ENCODE measurements around the gene PCAT6. TPM values are rescaled to one million over a fixed set of nuclear protein-coding genes. Genes with fewer than 3 reads are reported as not detected.

The PCAT6 gene
- total and polyA plus RNA-seq, 7 experiments from 2014 or later = 0.70 to 1.5 (median 0.94) TPM; not detected in 3

DNA sequence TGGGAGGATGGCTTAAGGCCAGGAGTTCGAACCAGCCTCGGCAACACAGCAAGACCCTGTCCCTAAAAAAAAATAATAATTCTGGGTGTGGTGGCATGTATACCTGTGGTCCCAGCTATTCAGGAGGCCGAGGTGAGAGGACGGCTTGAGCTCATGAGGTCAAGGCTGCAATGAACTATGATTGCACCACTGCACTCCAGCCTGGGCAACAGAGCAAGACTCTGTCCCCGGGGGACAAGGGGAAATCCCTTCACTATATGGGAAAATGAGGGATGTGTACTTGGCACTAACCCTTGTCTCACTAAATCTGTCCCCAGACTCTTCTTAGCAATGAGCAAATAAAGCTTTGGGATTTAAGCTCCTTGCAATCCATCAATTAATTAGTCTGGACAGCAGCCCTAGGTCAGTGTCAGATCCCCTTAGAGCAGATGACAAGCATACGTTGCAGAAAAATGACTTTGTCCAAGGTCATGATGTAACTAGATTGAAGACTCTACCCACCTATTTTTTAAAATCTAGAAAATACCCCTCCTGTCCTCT lies 11.9 kb upstream of the PCAT6 start:
- Mint-ChIP-seq H3K27me3 (no peaks in the 10 kb centered on the region), H3K9me3 (no peaks in the 10 kb centered on the region), H3K4me1 (peaks cover 18 to 66% (median 49%) of the 10 kb centered on the region in 7 donors), H3K36me3 (peaks cover 0 to 16% (median 6%) of the 10 kb centered on the region in 5 donors), H3K27ac (no peak overlapping the region), H3K4me3 (no peak overlapping the region)
- Histone ChIP-seq H3K27ac (ENCODE audit: low read depth, low read length) (no peak overlapping the region), H3K4me1 (ENCODE audit: control insufficient read depth in 2 of 2, insufficient read depth in 2 of 2, low read length in 2 of 2) (peaks cover 0 to 6% of the 10 kb centered on the region in 2 donors), H3K9me3 (ENCODE audit: control insufficient read depth in 2 of 3, low read length in 3 of 3) (no peaks in the 10 kb centered on the region), H3K36me3 (ENCODE audit: control insufficient read depth in 2 of 3, insufficient read depth in 3 of 3, low read length in 3 of 3) (no peaks in the 10 kb centered on the region), H3K4me3 (ENCODE audit: low read length) (no peak overlapping the region), H3K27me3 (ENCODE audit: control insufficient read depth in 2 of 2, insufficient read depth in 2 of 2, low read length in 2 of 2) (no peaks in the 10 kb centered on the region)
- intact Hi-C loops (cut with micrococcal nuclease) = loop anchor here in 1 of 2 donors (5.0 kb wide), 1 partner anchor 52 kb away; no protein-coding TSS in a partner anchor
- ChIA-PET CTCF (no interaction called here), POLR2A (no interaction called here)
- DNase-seq (no peak), ATAC-seq (no peak)

DNA sequence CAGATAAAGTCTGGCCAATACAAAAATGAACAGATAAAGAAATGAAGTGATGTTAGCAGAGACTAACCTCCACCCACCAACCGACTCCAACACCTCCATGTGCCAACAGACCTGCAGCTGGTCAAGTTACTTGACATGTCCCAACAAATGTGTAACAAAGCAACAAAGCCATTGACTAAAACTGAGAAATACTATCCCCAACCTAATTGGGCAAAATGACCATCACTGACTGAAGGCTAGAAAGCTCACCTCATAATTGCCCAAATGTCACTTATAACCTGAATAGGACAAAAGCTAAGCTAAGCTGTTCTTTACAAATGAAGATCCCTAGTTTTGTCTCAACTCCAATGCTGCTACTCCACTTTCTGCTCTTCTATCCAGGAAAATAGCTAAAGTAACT lies 10.0 kb upstream of the PCAT6 start:
- H3K9me3 ChIP-seq (ENCODE audit: control insufficient read depth in 2 of 3, low read length in 3 of 3) = no peaks in the 10 kb centered on the region
- intact Hi-C loops (cut with micrococcal nuclease) = loop anchor here in 1 of 2 donors (5.0 to 10.0 kb wide), 2 partner anchors 37 to 524 kb away; no protein-coding TSS in a partner anchor
- no peaks in the 10 kb centered on the region for H3K27me3 Mint-ChIP-seq
- no peaks in the 10 kb centered on the region for H3K36me3 ChIP-seq (ENCODE audit: control insufficient read depth in 2 of 3, insufficient read depth in 3 of 3, low read length in 3 of 3)
- H3K27ac ChIP-seq (ENCODE audit: low read depth, low read length) = no peak overlapping the region
- POLR2A ChIA-PET = no interaction called here
- no peak for DNase-seq
- no peak overlapping the region for H3K27ac Mint-ChIP-seq
- peaks cover 0 to 16% (median 6%) of the 10 kb centered on the region in 5 donors for H3K36me3 Mint-ChIP-seq
- CTCF ChIA-PET = interaction anchor here (0.6 to 0.7 kb wide), 2 partner anchors 21 to 28 kb away, joined by 3 read pairs; no protein-coding TSS in a partner anchor
- H3K4me3 ChIP-seq (ENCODE audit: low read length) = no peak overlapping the region
- H3K9me3 Mint-ChIP-seq = no peaks in the 10 kb centered on the region
- no peak overlapping the region for H3K4me3 Mint-ChIP-seq
- peaks cover 16 to 72% (median 55%) of the 10 kb centered on the region in 7 donors for H3K4me1 Mint-ChIP-seq
- no peaks in the 10 kb centered on the region for H3K27me3 ChIP-seq (ENCODE audit: control insufficient read depth in 2 of 2, insufficient read depth in 2 of 2, low read length in 2 of 2)
- H3K4me1 ChIP-seq (ENCODE audit: control insufficient read depth in 2 of 2, insufficient read depth in 2 of 2, low read length in 2 of 2) = peaks cover 0 to 6% of the 10 kb centered on the region in 2 donors
- no peak for ATAC-seq

DNA sequence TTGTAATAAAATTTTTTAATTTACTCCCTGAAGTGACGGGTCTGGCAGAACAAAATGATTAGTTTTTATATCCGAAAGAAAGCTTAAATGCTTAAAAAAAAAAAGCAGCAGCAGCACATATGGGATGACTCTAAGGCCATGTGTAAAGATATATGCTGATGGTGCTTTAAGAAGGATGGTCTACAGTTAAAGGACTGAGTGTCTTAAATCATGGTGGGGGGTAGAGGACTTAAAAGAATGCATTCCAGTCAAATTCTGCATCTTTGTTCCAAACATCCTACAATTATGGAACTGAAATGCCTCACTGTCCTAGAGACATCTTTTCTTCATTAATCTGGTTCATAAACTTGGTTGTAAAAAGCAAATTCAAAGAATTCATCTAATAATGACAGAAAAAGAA lies 9.6 kb upstream of the PCAT6 start:
- no peak for DNase-seq
- Histone ChIP-seq H3K36me3 (ENCODE audit: control insufficient read depth in 2 of 3, insufficient read depth in 3 of 3, low read length in 3 of 3) (no peaks in the 10 kb centered on the region), H3K9me3 (ENCODE audit: control insufficient read depth in 2 of 3, low read length in 3 of 3) (no peaks in the 10 kb centered on the region), H3K27ac (ENCODE audit: low read depth, low read length) (no peak overlapping the region), H3K4me3 (ENCODE audit: low read length) (no peak overlapping the region), H3K27me3 (ENCODE audit: control insufficient read depth in 2 of 2, insufficient read depth in 2 of 2, low read length in 2 of 2) (no peaks in the 10 kb centered on the region), H3K4me1 (ENCODE audit: control insufficient read depth in 2 of 2, insufficient read depth in 2 of 2, low read length in 2 of 2) (peaks cover 3 to 10% of the 10 kb centered on the region in 2 donors)
- ChIA-PET POLR2A (no interaction called here), CTCF (interaction anchor here (0.6 to 0.7 kb wide), 2 partner anchors 21 to 29 kb away, joined by 3 read pairs; no protein-coding TSS in a partner anchor)
- no peak for ATAC-seq
- no peak overlapping the region for H3K4me3 Mint-ChIP-seq
- H3K4me1 Mint-ChIP-seq = peaks cover 17 to 72% (median 56%) of the 10 kb centered on the region in 7 donors
- peaks cover 0 to 17% (median 6%) of the 10 kb centered on the region in 5 donors for H3K36me3 Mint-ChIP-seq
- no peaks in the 10 kb centered on the region for H3K27me3 Mint-ChIP-seq
- H3K9me3 Mint-ChIP-seq = no peaks in the 10 kb centered on the region
- H3K27ac Mint-ChIP-seq = no peak overlapping the region
- intact Hi-C loops (cut with micrococcal nuclease) = loop anchor here in 1 of 2 donors (5.0 to 10.0 kb wide), 2 partner anchors 36 to 524 kb away; no protein-coding TSS in a partner anchor

DNA sequence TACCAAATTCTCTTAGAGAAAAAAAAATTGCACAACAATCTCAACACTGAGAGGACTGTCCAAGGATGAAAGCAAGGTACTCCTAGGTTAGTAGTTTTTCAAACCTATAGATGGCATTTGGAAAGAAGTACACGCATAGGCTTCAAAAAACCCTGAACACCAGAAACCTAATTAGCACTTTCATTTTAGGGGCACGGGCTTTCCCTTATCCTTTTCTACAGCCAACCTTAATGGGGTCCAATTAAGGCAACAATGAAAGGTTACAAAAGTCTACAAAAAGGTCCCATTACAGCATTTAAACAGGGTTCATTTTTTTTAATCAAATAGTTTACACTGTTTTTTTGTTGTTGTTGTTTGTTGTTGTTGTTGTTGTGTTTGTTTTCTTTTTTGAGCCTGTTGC lies 8.7 kb upstream of the PCAT6 start:
- Mint-ChIP-seq H3K9me3 (no peaks in the 10 kb centered on the region), H3K4me1 (peaks cover 19 to 69% (median 53%) of the 10 kb centered on the region in 7 donors), H3K27me3 (no peaks in the 10 kb centered on the region), H3K27ac (no peak overlapping the region), H3K36me3 (peaks cover 0 to 21% (median 6%) of the 10 kb centered on the region in 5 donors), H3K4me3 (no peak overlapping the region)
- DNase-seq = no peak
- Histone ChIP-seq H3K27ac (ENCODE audit: low read depth, low read length) (no peak overlapping the region), H3K27me3 (ENCODE audit: control insufficient read depth in 2 of 2, insufficient read depth in 2 of 2, low read length in 2 of 2) (no peaks in the 10 kb centered on the region), H3K9me3 (ENCODE audit: control insufficient read depth in 2 of 3, low read length in 3 of 3) (no peaks in the 10 kb centered on the region), H3K4me3 (ENCODE audit: low read length) (no peak overlapping the region), H3K4me1 (ENCODE audit: control insufficient read depth in 2 of 2, insufficient read depth in 2 of 2, low read length in 2 of 2) (peaks cover 9 to 16% of the 10 kb centered on the region in 2 donors), H3K36me3 (ENCODE audit: control insufficient read depth in 2 of 3, insufficient read depth in 3 of 3, low read length in 3 of 3) (no peaks in the 10 kb centered on the region)
- intact Hi-C loops (cut with micrococcal nuclease) = loop anchor here in 1 of 2 donors (5.0 to 10.0 kb wide), 2 partner anchors 35 to 523 kb away; no protein-coding TSS in a partner anchor
- no peak for ATAC-seq
- CTCF ChIA-PET = no interaction called here
- POLR2A ChIA-PET = no interaction called here

DNA sequence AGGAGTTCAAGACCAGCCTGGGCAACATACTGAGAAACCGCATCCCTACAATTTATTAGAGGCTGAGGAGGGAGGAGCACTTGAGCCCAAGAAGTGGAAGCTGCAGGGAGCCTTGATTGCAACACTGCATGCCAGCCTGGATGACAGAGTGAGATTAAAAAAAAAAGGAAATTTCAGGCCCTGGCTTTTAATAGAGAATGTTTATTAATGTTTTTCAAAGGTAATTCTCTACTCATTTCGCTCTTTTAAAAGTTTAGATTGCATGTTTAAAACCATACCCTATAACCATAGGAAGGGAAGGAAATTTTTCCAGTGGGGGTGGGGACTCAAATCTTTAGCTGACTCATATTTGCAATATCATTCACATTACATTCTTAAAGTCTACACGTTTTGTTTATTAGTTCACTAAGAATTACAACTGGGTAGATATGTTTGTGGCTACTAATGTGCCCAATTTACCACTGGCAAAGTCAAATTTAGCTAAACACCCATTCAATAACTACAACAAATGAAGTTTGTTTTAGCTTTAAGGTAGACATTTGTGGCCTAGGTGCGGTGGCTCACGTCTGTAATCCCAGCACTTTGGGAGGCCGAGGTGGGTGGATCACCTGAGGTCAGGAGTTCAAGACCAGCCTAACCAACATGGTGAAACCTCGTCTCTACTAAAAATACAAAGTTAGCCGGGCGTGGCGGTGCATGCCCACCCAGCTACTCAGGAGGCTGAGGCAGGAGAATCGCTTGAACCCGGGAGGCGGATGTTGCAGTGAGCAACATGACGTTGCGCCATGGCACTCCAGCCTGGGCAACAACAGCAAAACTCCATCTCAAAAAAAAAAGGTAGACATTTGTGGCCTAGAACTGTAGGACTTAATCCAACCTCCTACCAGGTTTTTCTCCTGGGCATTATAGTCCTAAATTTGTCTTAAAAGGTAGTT lies 7.5 kb upstream of the PCAT6 start:
- no peak overlapping the region for H3K27ac ChIP-seq (ENCODE audit: low read depth, low read length)
- Mint-ChIP-seq H3K9me3 (no peaks in the 10 kb centered on the region), H3K27ac (peak overlapping the region in 1 of 9 donors; percentile 25), H3K27me3 (no peaks in the 10 kb centered on the region), H3K4me3 (no peak overlapping the region), H3K4me1 (peaks cover 19 to 56% (median 44%) of the 10 kb centered on the region in 7 donors), H3K36me3 (peaks cover 0 to 21% (median 6%) of the 10 kb centered on the region in 5 donors)
- CTCF ChIA-PET = no interaction called here
- H3K27me3 ChIP-seq (ENCODE audit: control insufficient read depth in 2 of 2, insufficient read depth in 2 of 2, low read length in 2 of 2) = no peaks in the 10 kb centered on the region
- POLR2A ChIA-PET = no interaction called here
- H3K4me1 ChIP-seq (ENCODE audit: control insufficient read depth in 2 of 2, insufficient read depth in 2 of 2, low read length in 2 of 2) = peaks cover 9 to 16% of the 10 kb centered on the region in 2 donors
- intact Hi-C loops (cut with micrococcal nuclease) = loop anchor here in 1 of 2 donors (5.0 to 10.0 kb wide), 2 partner anchors 34 to 522 kb away; no protein-coding TSS in a partner anchor
- no peak overlapping the region for H3K4me3 ChIP-seq (ENCODE audit: low read length)
- no peak for DNase-seq
- peaks cover 0 to 6% (median 0%) of the 10 kb centered on the region in 3 experiments for H3K36me3 ChIP-seq (ENCODE audit: control insufficient read depth in 2 of 3, insufficient read depth in 3 of 3, low read length in 3 of 3)
- H3K9me3 ChIP-seq (ENCODE audit: control insufficient read depth in 2 of 3, low read length in 3 of 3) = no peaks in the 10 kb centered on the region
- ATAC-seq = no peak

DNA sequence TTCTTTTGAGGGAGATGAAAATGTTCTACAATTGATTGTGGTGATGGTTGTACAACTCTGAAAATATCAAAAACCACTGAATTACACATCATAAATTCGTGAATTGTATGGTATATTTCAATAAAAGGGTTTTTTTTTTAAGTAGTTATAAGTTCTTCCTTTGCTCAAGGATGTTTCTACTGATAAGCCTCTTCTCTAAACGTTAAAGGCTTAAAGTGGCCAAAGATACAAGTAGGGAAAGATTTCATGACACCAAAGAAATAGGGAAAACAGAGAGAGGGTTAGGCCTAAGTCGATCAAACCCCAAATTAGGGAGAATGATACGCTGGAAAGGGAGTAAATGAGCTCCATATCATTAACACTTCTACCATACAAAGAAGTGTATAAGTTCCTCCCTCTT lies 6.6 kb upstream of the PCAT6 start:
- Mint-ChIP-seq H3K36me3 (peaks cover 0 to 19% (median 6%) of the 10 kb centered on the region in 5 donors), H3K27ac (peak overlapping the region in 1 of 9 donors; percentile 21), H3K4me1 (peaks cover 26 to 63% (median 49%) of the 10 kb centered on the region in 7 donors), H3K4me3 (peak overlapping the region in 1 of 10 donors; percentile 18), H3K9me3 (peaks cover 0 to 2% (median 0%) of the 10 kb centered on the region in 11 donors), H3K27me3 (peaks cover 0 to 4% (median 0%) of the 10 kb centered on the region in 5 donors)
- Histone ChIP-seq H3K27ac (ENCODE audit: low read depth, low read length) (no peak overlapping the region), H3K9me3 (ENCODE audit: control insufficient read depth in 2 of 3, low read length in 3 of 3) (no peaks in the 10 kb centered on the region), H3K36me3 (ENCODE audit: control insufficient read depth in 2 of 3, insufficient read depth in 3 of 3, low read length in 3 of 3) (peaks cover 0 to 6% (median 0%) of the 10 kb centered on the region in 3 experiments), H3K27me3 (ENCODE audit: control insufficient read depth in 2 of 2, insufficient read depth in 2 of 2, low read length in 2 of 2) (no peaks in the 10 kb centered on the region), H3K4me3 (ENCODE audit: low read length) (no peak overlapping the region), H3K4me1 (ENCODE audit: control insufficient read depth in 2 of 2, insufficient read depth in 2 of 2, low read length in 2 of 2) (peaks cover 9 to 19% of the 10 kb centered on the region in 2 donors)
- DNase-seq (no peak), ATAC-seq (no peak)
- POLR2A ChIA-PET = interaction anchor here (1.1 kb wide), 1 partner anchor 19 kb away, joined by 3 read pairs; no protein-coding TSS in a partner anchor
- intact Hi-C loops (cut with micrococcal nuclease) = loop anchor here in 1 of 2 donors (5.0 to 10.0 kb wide), 2 partner anchors 33 to 521 kb away; no protein-coding TSS in a partner anchor
- CTCF ChIA-PET = no interaction called here
